ENCODE measurements around the gene NAV2. TPM values are rescaled to one million over a fixed set of nuclear protein-coding genes. Genes with fewer than 3 reads are reported as not detected.

The NAV2 gene
- total and polyA plus RNA-seq, 2 experiments from 2014 or later: 26.0 to 45.0 TPM

DNA sequence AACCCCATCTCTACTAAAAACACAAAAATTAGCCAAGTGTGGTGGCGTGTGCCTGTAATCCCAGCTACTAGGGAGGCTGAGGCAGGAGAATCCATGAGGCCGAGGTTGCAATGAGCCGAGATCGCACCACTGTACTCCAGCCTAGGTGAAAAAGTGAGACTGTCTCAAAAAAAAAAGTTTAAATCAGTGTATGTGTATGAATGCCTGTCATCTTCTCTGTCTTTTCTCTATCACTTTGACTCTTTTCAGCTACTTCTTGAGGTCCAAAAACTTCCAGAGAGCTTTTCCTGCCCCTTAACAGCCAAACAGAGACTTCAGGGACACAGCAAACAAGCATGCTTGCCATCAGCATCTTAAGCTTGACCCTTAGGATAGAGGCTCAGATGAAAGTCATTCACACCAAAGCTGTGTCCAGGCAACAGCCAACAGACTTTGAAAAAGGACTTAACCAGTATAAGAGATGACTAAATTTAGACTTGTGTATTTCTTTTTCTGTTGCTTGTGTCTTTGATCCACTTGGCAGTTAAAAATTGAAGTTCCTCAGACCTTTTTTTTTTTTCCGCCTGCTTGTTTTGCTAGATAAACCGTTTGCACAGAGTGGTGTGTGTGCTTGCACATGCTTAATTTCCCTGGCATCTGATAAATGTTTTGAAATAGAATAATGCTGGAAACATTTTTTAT is 295.7 kb downstream of the NAV2 start:
- H3K79me2 ChIP-seq (replicated peaks; ENCODE audit: insufficient read depth): no peaks in the 10 kb centered on the region; the same call in 1 of the 2 replicates
- Mint-ChIP-seq H3K36me3 (ENCODE audit: low read depth) (peaks cover 6% of the 10 kb centered on the region; the same call in 1 of the 3 replicates), H3K9me3 (no peaks in the 10 kb centered on the region), H3K27ac (no peak overlapping the region), H3K4me3 (no peak overlapping the region), H3K27me3 (ENCODE audit: insufficient read depth, low read depth, poor library complexity) (peaks cover 7% of the 10 kb centered on the region), H3K4me1 (peaks cover 23% of the 10 kb centered on the region)
- H3K4me3 ChIP-seq: no peak overlapping the region
- TF ChIP-seq EZH2 (IDR thresholded peaks at IDR 0.05; ENCODE audit: low read depth, unreplicated experiment): no peak
- TF ChIP-seq ZNF114 (CRISPR knock-in tag; IDR thresholded peaks at IDR 0.05): no peak
- no peak for TF ChIP-seq CREB1 (CRISPR knock-in tag; IDR thresholded peaks at IDR 0.05; ENCODE audit: low read depth)
- no peak for TF ChIP-seq EZH2phosphoT487 (IDR thresholded peaks at IDR 0.05; ENCODE audit: unreplicated experiment)
- no peak for TF ChIP-seq JUNB (IDR thresholded peaks at IDR 0.05; ENCODE audit: unreplicated experiment)
- no peak for TF ChIP-seq STAT1 (IDR thresholded peaks at IDR 0.05; ENCODE audit: unreplicated experiment)
- TF ChIP-seq ETS1 (IDR thresholded peaks at IDR 0.05): no peak
- no peak for TF ChIP-seq ZNF331 (CRISPR knock-in tag; IDR thresholded peaks at IDR 0.05; ENCODE audit: low read depth)
- no peak for TF ChIP-seq NANOG (IDR thresholded peaks at IDR 0.05; ENCODE audit: borderline replicate concordance)
- TF ChIP-seq, protein P1, sequence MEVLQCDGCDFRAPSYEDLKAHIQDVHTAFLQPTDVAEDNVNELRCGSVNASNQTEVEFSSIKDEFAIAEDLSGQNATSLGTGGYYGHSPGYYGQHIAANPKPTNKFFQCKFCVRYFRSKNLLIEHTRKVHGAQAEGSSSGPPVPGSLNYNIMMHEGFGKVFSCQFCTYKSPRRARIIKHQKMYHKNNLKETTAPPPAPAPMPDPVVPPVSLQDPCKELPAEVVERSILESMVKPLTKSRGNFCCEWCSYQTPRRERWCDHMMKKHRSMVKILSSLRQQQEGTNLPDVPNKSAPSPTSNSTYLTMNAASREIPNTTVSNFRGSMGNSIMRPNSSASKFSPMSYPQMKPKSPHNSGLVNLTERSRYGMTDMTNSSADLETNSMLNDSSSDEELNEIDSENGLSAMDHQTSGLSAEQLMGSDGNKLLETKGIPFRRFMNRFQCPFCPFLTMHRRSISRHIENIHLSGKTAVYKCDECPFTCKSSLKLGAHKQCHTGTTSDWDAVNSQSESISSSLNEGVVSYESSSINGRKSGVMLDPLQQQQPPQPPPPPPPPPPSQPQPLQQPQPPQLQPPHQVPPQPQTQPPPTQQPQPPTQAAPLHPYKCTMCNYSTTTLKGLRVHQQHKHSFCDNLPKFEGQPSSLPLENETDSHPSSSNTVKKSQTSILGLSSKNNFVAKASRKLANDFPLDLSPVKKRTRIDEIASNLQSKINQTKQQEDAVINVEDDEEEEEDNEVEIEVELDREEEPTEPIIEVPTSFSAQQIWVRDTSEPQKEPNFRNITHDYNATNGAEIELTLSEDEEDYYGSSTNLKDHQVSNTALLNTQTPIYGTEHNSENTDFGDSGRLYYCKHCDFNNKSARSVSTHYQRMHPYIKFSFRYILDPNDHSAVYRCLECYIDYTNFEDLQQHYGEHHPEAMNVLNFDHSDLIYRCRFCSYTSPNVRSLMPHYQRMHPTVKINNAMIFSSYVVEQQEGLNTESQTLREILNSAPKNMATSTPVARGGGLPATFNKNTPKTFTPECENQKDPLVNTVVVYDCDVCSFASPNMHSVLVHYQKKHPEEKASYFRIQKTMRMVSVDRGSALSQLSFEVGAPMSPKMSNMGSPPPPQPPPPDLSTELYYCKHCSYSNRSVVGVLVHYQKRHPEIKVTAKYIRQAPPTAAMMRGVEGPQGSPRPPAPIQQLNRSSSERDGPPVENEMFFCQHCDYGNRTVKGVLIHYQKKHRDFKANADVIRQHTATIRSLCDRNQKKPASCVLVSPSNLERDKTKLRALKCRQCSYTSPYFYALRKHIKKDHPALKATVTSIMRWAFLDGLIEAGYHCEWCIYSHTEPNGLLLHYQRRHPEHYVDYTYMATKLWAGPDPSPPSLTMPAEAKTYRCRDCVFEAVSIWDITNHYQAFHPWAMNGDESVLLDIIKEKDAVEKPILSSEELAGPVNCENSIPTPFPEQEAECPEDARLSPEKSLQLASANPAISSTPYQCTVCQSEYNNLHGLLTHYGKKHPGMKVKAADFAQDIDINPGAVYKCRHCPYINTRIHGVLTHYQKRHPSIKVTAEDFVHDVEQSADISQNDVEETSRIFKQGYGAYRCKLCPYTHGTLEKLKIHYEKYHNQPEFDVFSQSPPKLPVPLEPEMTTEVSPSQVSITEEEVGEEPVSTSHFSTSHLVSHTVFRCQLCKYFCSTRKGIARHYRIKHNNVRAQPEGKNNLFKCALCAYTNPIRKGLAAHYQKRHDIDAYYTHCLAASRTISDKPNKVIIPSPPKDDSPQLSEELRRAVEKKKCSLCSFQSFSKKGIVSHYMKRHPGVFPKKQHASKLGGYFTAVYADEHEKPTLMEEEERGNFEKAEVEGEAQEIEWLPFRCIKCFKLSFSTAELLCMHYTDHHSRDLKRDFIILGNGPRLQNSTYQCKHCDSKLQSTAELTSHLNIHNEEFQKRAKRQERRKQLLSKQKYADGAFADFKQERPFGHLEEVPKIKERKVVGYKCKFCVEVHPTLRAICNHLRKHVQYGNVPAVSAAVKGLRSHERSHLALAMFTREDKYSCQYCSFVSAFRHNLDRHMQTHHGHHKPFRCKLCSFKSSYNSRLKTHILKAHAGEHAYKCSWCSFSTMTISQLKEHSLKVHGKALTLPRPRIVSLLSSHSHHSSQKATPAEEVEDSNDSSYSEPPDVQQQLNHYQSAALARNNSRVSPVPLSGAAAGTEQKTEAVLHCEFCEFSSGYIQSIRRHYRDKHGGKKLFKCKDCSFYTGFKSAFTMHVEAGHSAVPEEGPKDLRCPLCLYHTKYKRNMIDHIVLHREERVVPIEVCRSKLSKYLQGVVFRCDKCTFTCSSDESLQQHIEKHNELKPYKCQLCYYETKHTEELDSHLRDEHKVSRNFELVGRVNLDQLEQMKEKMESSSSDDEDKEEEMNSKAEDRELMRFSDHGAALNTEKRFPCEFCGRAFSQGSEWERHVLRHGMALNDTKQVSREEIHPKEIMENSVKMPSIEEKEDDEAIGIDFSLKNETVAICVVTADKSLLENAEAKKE (CRISPR knock-in tag; IDR thresholded peaks at IDR 0.05): no peak
- TF ChIP-seq, protein P2, sequence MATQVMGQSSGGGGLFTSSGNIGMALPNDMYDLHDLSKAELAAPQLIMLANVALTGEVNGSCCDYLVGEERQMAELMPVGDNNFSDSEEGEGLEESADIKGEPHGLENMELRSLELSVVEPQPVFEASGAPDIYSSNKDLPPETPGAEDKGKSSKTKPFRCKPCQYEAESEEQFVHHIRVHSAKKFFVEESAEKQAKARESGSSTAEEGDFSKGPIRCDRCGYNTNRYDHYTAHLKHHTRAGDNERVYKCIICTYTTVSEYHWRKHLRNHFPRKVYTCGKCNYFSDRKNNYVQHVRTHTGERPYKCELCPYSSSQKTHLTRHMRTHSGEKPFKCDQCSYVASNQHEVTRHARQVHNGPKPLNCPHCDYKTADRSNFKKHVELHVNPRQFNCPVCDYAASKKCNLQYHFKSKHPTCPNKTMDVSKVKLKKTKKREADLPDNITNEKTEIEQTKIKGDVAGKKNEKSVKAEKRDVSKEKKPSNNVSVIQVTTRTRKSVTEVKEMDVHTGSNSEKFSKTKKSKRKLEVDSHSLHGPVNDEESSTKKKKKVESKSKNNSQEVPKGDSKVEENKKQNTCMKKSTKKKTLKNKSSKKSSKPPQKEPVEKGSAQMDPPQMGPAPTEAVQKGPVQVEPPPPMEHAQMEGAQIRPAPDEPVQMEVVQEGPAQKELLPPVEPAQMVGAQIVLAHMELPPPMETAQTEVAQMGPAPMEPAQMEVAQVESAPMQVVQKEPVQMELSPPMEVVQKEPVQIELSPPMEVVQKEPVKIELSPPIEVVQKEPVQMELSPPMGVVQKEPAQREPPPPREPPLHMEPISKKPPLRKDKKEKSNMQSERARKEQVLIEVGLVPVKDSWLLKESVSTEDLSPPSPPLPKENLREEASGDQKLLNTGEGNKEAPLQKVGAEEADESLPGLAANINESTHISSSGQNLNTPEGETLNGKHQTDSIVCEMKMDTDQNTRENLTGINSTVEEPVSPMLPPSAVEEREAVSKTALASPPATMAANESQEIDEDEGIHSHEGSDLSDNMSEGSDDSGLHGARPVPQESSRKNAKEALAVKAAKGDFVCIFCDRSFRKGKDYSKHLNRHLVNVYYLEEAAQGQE (IDR thresholded peaks at IDR 0.05; ENCODE audit: unreplicated experiment): no peak
- TF ChIP-seq, protein P3, sequence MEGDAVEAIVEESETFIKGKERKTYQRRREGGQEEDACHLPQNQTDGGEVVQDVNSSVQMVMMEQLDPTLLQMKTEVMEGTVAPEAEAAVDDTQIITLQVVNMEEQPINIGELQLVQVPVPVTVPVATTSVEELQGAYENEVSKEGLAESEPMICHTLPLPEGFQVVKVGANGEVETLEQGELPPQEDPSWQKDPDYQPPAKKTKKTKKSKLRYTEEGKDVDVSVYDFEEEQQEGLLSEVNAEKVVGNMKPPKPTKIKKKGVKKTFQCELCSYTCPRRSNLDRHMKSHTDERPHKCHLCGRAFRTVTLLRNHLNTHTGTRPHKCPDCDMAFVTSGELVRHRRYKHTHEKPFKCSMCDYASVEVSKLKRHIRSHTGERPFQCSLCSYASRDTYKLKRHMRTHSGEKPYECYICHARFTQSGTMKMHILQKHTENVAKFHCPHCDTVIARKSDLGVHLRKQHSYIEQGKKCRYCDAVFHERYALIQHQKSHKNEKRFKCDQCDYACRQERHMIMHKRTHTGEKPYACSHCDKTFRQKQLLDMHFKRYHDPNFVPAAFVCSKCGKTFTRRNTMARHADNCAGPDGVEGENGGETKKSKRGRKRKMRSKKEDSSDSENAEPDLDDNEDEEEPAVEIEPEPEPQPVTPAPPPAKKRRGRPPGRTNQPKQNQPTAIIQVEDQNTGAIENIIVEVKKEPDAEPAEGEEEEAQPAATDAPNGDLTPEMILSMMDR (conservative IDR thresholded peaks at IDR 0.05; ENCODE audit: low read depth in 2 of 2): no peak
- no peak for TF ChIP-seq POLR2AphosphoS5 (IDR thresholded peaks at IDR 0.05; ENCODE audit: low read depth)
- H3K9me2 ChIP-seq (ENCODE audit: insufficient read depth): no peaks in the 10 kb centered on the region
- H3K27ac ChIP-seq (ENCODE audit: low read depth): no peak overlapping the region
- no peak overlapping the region for H3K4me2 ChIP-seq
- no peaks in the 10 kb centered on the region for H3F3A ChIP-seq (replicated peaks; ENCODE audit: low read depth)
- peaks cover 15% of the 10 kb centered on the region; the same call in 1 of the 2 replicates for H4K20me1 ChIP-seq (replicated peaks; ENCODE audit: insufficient read depth)
- peaks cover 26% of the 10 kb centered on the region for H3K4me1 ChIP-seq (ENCODE audit: insufficient read depth)
- no peak for ATAC-seq
- DNase-seq (ENCODE audit: low spot score): no peak
- H3K36me3 ChIP-seq (ENCODE audit: insufficient read depth): no peaks in the 10 kb centered on the region
- H2AFZ ChIP-seq: no peak overlapping the region
- H3K27me3 ChIP-seq (ENCODE audit: insufficient read depth): no peaks in the 10 kb centered on the region

Measured in GM23338 (cell line).